Measurements from ENCODE around the gene ZBTB2.

DNA sequence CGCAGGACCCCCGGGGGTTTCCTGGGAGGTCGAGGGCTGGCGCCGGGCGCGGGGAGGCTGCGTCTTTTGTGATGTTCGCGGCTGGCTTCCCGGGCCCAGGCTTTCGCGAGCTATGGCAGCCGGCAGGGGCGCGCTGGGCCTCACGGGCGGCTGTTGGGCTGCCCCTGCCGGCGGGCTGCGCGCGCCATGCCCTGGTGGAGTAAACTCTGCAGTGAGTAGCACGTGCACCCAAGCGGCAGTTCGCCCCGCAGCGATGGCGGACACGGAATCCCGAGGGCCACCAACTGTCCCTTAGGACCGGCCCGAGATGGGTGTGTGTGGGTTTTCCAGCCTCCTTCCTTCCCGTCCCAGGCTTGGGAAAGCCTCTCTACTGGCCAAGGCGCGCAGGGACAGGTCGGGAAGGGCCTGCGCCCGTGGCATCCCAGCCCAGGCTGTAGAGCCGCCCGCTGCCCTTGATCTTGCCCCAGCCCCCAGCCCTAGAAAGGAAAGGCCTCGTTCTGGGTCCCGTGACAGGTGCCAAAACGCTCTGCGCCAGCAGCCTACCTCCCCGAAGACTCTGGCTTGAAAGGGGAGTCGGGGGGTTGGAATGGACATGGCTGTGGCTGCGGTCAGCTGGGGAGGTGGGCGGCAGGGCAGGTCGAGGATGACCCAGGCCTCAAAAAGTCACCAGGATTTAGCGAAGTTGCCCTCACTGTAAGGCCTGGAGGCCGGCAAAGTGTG lies 49.7 kb downstream of the ZBTB2 start:
- TF ChIP-seq, protein P1, sequence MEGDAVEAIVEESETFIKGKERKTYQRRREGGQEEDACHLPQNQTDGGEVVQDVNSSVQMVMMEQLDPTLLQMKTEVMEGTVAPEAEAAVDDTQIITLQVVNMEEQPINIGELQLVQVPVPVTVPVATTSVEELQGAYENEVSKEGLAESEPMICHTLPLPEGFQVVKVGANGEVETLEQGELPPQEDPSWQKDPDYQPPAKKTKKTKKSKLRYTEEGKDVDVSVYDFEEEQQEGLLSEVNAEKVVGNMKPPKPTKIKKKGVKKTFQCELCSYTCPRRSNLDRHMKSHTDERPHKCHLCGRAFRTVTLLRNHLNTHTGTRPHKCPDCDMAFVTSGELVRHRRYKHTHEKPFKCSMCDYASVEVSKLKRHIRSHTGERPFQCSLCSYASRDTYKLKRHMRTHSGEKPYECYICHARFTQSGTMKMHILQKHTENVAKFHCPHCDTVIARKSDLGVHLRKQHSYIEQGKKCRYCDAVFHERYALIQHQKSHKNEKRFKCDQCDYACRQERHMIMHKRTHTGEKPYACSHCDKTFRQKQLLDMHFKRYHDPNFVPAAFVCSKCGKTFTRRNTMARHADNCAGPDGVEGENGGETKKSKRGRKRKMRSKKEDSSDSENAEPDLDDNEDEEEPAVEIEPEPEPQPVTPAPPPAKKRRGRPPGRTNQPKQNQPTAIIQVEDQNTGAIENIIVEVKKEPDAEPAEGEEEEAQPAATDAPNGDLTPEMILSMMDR (IDR thresholded peaks at IDR 0.05) = no peak
- TF ChIP-seq POLR2AphosphoS5 (IDR thresholded peaks at IDR 0.05) (no peak), POLR2A (IDR thresholded peaks at IDR 0.05; ENCODE audit: low read depth) (no peak), EP300 (IDR thresholded peaks at IDR 0.05) (no peak)

Measured in esophagus muscularis mucosa (tissue), 4 donors.